ENCODE measurements around the gene FGD5. TPM values are rescaled to one million over a fixed set of nuclear protein-coding genes. Genes with fewer than 3 reads are reported as not detected.
A peak's percentile ranks its signal among the peaks of the same experiment; 100 is the strongest.

FGD5 gene
- total and polyA plus RNA-seq, 12 donors, result 8.9 to 23.4 (median 15.9) TPM

GRCh38 chr3:14857506-14857905 lies 38.7 kb downstream of the FGD5 start:
- Histone ChIP-seq H3K4me3 (no peak overlapping the region), H3K4me1 (peaks cover 10 to 57% (median 42%) of the 10 kb centered on the region in 9 donors), H3K9me3 (peaks cover 0 to 5% (median 0%) of the 10 kb centered on the region in 11 donors), H3K27me3 (peaks cover 0 to 5% (median 0%) of the 10 kb centered on the region in 7 donors), H3K36me3 (no peaks in the 10 kb centered on the region), H3K27ac (no peak overlapping the region)
- no peak for DNase-seq
- intact Hi-C loops (cut with DNase I), result no loop called here
- WGBS, 2 donors, result 72 to 78% methylated on average over 3 of the region's 3 CpGs
- no peak for ATAC-seq
- no peak for TF ChIP-seq CTCF (IDR thresholded peaks at IDR 0.05)

- Histone ChIP-seq H3K9me3 (peaks cover 0 to 5% (median 0%) of the 10 kb centered on the region in 11 donors), H3K4me1 (peaks cover 13 to 57% (median 41%) of the 10 kb centered on the region in 9 donors), H3K27me3 (peaks cover 0 to 5% (median 0%) of the 10 kb centered on the region in 7 donors), H3K36me3 (no peaks in the 10 kb centered on the region), H3K27ac (no peak overlapping the region), H3K4me3 (no peak overlapping the region)
- intact Hi-C loops (cut with DNase I), result no loop called here
- ATAC-seq, result no peak
- DNase-seq, result no peak
- TF ChIP-seq CTCF (IDR thresholded peaks at IDR 0.05), result no peak
- 90 to 93% methylated on average over 1 of the region's 1 CpG for WGBS, 2 donors
Measured at GRCh38 chr3:14858105-14858504, 39.3 kb downstream of the FGD5 start.

GRCh38 chr3:14859880-14860279 lies 41.1 kb downstream of the FGD5 start:
- Histone ChIP-seq H3K36me3 (peaks cover 0 to 10% (median 0%) of the 10 kb centered on the region in 9 donors), H3K9me3 (peaks cover 0 to 5% (median 0%) of the 10 kb centered on the region in 11 donors), H3K27me3 (peaks cover 0 to 5% (median 0%) of the 10 kb centered on the region in 7 donors), H3K27ac (peak overlapping the region in 4 of 10 donors; percentile 6 to 86 (median 44)), H3K4me3 (no peak overlapping the region), H3K4me1 (peaks cover 13 to 55% (median 37%) of the 10 kb centered on the region in 9 donors)
- TF ChIP-seq CTCF (IDR thresholded peaks at IDR 0.05), result no peak
- ATAC-seq, result no peak
- intact Hi-C loops (cut with DNase I), result loop anchor here in 2 of 10 donors (5.0 kb wide), 2 partner anchors 48 to 58 kb away; no protein-coding TSS in a partner anchor
- DNase-seq, result no peak
- WGBS, 2 donors, result 73 to 80% methylated on average over 4 of the region's 4 CpGs

GRCh38 chr3:14861031-14861430 lies 42.3 kb downstream of the FGD5 start:
- Histone ChIP-seq H3K36me3 (peaks cover 0 to 22% (median 0%) of the 10 kb centered on the region in 9 donors), H3K4me1 (peaks cover 13 to 48% (median 37%) of the 10 kb centered on the region in 9 donors), H3K9me3 (peaks cover 0 to 3% (median 0%) of the 10 kb centered on the region in 11 donors), H3K27ac (peak overlapping the region in 9 of 10 donors; percentile 49 to 86 (median 67)), H3K27me3 (peaks cover 0 to 5% (median 0%) of the 10 kb centered on the region in 7 donors), H3K4me3 (no peak overlapping the region)
- 24 to 26% methylated on average over 7 of the region's 7 CpGs for WGBS, 2 donors
- TF ChIP-seq CTCF (IDR thresholded peaks at IDR 0.05), result no peak
- DNase-seq, result no peak
- intact Hi-C loops (cut with DNase I), result loop anchor here in 2 of 10 donors (5.0 kb wide), 2 partner anchors 49 to 59 kb away; no protein-coding TSS in a partner anchor
- ATAC-seq, result peak; percentile 59 to 86 (median 80)
